Measurements from ENCODE around the gene SV2C. TPM values are rescaled to one million over a fixed set of nuclear protein-coding genes. Genes with fewer than 3 reads are reported as not detected.

The SV2C gene
- total RNA-seq, 4 donors from 2014 or later = 0.05 to 0.11 TPM; not detected in 2

GRCh38 chr5:76393035-76393680 lies 310.0 kb downstream of the SV2C start:
- Histone ChIP-seq H3K27ac (no peak overlapping the region), H3K36me3 (no peaks in the 10 kb centered on the region), H3K4me1 (peaks cover 17 to 20% of the 10 kb centered on the region in 2 donors), H3K27me3 (no peaks in the 10 kb centered on the region), H3K4me3 (replicated peaks in 1 of 3) (no peak overlapping the region), H3K9me3 (no peaks in the 10 kb centered on the region)
- intact Hi-C loops (cut with DNase I) = no loop called here
- no peak for TF ChIP-seq CTCF (IDR thresholded peaks at IDR 0.05)
- no peak for TF ChIP-seq POLR2A (IDR thresholded peaks at IDR 0.05)
- 84 to 86% methylated on average over 5 of the region's 5 CpGs for WGBS, 2 donors
- no peak for DNase-seq

- H3K9me3 ChIP-seq = no peaks in the 10 kb centered on the region
- no peaks in the 10 kb centered on the region for H3K36me3 ChIP-seq
- WGBS, 2 donors = 93 to 100% methylated on average over 2 of the region's 2 CpGs
- TF ChIP-seq POLR2A (IDR thresholded peaks at IDR 0.05) = no peak
- TF ChIP-seq CTCF (IDR thresholded peaks at IDR 0.05) = no peak
- no peak overlapping the region for H3K27ac ChIP-seq
- H3K4me3 ChIP-seq (replicated peaks in 1 of 3) = no peak overlapping the region
- intact Hi-C loops (cut with DNase I) = no loop called here
- H3K27me3 ChIP-seq = no peaks in the 10 kb centered on the region
- peaks cover 0 to 7% of the 10 kb centered on the region in 2 donors for H3K4me1 ChIP-seq
- no peak for DNase-seq
These were observed 314.0 kb downstream of the SV2C start for GRCh38 chr5:76397200-76397599.

- Histone ChIP-seq H3K4me1 (peaks cover under 1 to 8% of the 10 kb centered on the region in 2 donors), H3K36me3 (no peaks in the 10 kb centered on the region), H3K27ac (no peak overlapping the region), H3K4me3 (replicated peaks in 1 of 3) (no peak overlapping the region), H3K9me3 (no peaks in the 10 kb centered on the region), H3K27me3 (no peaks in the 10 kb centered on the region)
- WGBS, 2 donors = 97 to 99% methylated on average over 2 of the region's 2 CpGs
- intact Hi-C loops (cut with DNase I) = no loop called here
- TF ChIP-seq CTCF (IDR thresholded peaks at IDR 0.05) (no peak), POLR2A (IDR thresholded peaks at IDR 0.05) (no peak)
- DNase-seq = no peak
These were observed 316.1 kb downstream of the SV2C start for GRCh38 chr5:76399268-76399667.

- intact Hi-C loops (cut with DNase I) = loop anchor here (10.0 kb wide), 1 partner anchor 134 kb away; no protein-coding TSS in a partner anchor
- no peak overlapping the region for H3K4me3 ChIP-seq (replicated peaks in 1 of 3)
- no peak for TF ChIP-seq POLR2A (IDR thresholded peaks at IDR 0.05)
- no peak for TF ChIP-seq CTCF (IDR thresholded peaks at IDR 0.05)
These were observed 317.3 kb downstream of the SV2C start for GRCh38 chr5:76400466-76400865.

GRCh38 chr5:76401801-76402250 lies 318.6 kb downstream of the SV2C start:
- no peaks in the 10 kb centered on the region for H3K27me3 ChIP-seq
- intact Hi-C loops (cut with DNase I) = loop anchor here (10.0 kb wide), 1 partner anchor 133 kb away; no protein-coding TSS in a partner anchor
- no peaks in the 10 kb centered on the region for H3K36me3 ChIP-seq
- peak overlapping the region; percentile 78 to 86 (median 85) for H3K27ac ChIP-seq
- peaks cover 8 to 33% of the 10 kb centered on the region in 2 donors for H3K4me1 ChIP-seq
- peak overlapping the region in 2 of 3 donors; percentile 48 to 62 for H3K4me3 ChIP-seq (replicated peaks in 1 of 3)
- no peak for TF ChIP-seq POLR2A (IDR thresholded peaks at IDR 0.05)
- no peak for TF ChIP-seq CTCF (IDR thresholded peaks at IDR 0.05)
- no peaks in the 10 kb centered on the region for H3K9me3 ChIP-seq
- WGBS, 2 donors = 29 to 31% methylated on average over 11 of the region's 11 CpGs
- no peak for DNase-seq

More at GRCh38 chr5:76400466-76400865, 317.3 kb downstream of the SV2C start:
- Histone ChIP-seq H3K36me3 (no peaks in the 10 kb centered on the region), H3K4me1 (peaks cover 8 to 20% of the 10 kb centered on the region in 2 donors), H3K27ac (no peak overlapping the region), H3K9me3 (no peaks in the 10 kb centered on the region), H3K27me3 (no peaks in the 10 kb centered on the region)
- DNase-seq = no peak
- 93 to 96% methylated on average over 5 of the region's 5 CpGs for WGBS, 2 donors
